ENCODE data around the gene IHH. TPM values are rescaled to one million over a fixed set of nuclear protein-coding genes. Genes with fewer than 3 reads are reported as not detected.

Gene IHH
- total RNA-seq, 4 donors from 2014 or later = not detected

DNA sequence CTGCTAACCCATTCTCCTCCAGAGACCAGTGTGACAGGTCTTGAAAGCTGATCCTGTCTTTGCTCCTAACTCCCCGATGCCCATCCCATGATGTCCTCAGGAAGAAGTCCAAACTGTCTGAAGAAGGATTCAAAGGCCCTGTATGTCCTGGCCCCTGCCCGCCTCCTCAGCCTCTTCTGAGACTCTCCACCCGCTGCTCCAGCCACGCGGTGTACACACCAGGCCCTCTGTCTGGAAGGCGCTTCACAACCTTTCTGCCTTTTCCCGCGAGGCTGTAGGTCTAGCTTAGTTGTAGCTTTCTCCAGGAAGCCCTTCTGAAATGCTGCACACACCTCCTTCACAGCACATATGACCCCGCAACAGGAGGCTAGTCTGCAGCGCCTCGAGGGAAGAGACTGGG, 44.0 kb downstream of the IHH start:
- DNase-seq (ENCODE audit: extremely low spot score) = no peak
- intact Hi-C loops (cut with DNase I) = no loop called here
- H3K9me3 ChIP-seq = peaks cover 0 to under 1% (median 0%) of the 10 kb centered on the region in 4 donors
- no peaks in the 10 kb centered on the region for H3K36me3 ChIP-seq
- no peaks in the 10 kb centered on the region for H3K4me1 ChIP-seq
- H3K4me3 ChIP-seq = no peak overlapping the region
- no peak for TF ChIP-seq EP300 (IDR thresholded peaks at IDR 0.05)
- TF ChIP-seq, protein P1, sequence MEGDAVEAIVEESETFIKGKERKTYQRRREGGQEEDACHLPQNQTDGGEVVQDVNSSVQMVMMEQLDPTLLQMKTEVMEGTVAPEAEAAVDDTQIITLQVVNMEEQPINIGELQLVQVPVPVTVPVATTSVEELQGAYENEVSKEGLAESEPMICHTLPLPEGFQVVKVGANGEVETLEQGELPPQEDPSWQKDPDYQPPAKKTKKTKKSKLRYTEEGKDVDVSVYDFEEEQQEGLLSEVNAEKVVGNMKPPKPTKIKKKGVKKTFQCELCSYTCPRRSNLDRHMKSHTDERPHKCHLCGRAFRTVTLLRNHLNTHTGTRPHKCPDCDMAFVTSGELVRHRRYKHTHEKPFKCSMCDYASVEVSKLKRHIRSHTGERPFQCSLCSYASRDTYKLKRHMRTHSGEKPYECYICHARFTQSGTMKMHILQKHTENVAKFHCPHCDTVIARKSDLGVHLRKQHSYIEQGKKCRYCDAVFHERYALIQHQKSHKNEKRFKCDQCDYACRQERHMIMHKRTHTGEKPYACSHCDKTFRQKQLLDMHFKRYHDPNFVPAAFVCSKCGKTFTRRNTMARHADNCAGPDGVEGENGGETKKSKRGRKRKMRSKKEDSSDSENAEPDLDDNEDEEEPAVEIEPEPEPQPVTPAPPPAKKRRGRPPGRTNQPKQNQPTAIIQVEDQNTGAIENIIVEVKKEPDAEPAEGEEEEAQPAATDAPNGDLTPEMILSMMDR (IDR thresholded peaks at IDR 0.05) = no peak
- TF ChIP-seq POLR2A (IDR thresholded peaks at IDR 0.05; ENCODE audit: low read depth) = no peak
- TF ChIP-seq POLR2AphosphoS5 (IDR thresholded peaks at IDR 0.05) = no peak
- H3K27ac ChIP-seq (replicated peaks in 1 of 4) = no peak overlapping the region
- 89% methylated on average over 11 of the region's 11 CpGs for WGBS
- peaks cover 0 to 41% (median 0%) of the 10 kb centered on the region in 4 donors for H3K27me3 ChIP-seq

GRCh38 chr2:219010873-219011272, 49.8 kb downstream of the IHH start:
- no peak overlapping the region for H3K4me3 ChIP-seq
- no peaks in the 10 kb centered on the region for H3K36me3 ChIP-seq
- peaks cover 0 to 54% (median 0%) of the 10 kb centered on the region in 4 donors for H3K27me3 ChIP-seq
- no peaks in the 10 kb centered on the region for H3K4me1 ChIP-seq
- WGBS = 83% methylated on average over 5 of the region's 5 CpGs
- no peak overlapping the region for H3K27ac ChIP-seq (replicated peaks in 1 of 4)
- H3K9me3 ChIP-seq = peaks cover 0 to 3% (median 0%) of the 10 kb centered on the region in 4 donors
- no peak for DNase-seq (ENCODE audit: extremely low spot score)
- intact Hi-C loops (cut with DNase I) = no loop called here
- no peak for TF ChIP-seq EP300 (IDR thresholded peaks at IDR 0.05)
- TF ChIP-seq POLR2A (IDR thresholded peaks at IDR 0.05; ENCODE audit: low read depth) = no peak
- TF ChIP-seq, protein P1 (IDR thresholded peaks at IDR 0.05) = no peak
- no peak for TF ChIP-seq POLR2AphosphoS5 (IDR thresholded peaks at IDR 0.05)

DNA sequence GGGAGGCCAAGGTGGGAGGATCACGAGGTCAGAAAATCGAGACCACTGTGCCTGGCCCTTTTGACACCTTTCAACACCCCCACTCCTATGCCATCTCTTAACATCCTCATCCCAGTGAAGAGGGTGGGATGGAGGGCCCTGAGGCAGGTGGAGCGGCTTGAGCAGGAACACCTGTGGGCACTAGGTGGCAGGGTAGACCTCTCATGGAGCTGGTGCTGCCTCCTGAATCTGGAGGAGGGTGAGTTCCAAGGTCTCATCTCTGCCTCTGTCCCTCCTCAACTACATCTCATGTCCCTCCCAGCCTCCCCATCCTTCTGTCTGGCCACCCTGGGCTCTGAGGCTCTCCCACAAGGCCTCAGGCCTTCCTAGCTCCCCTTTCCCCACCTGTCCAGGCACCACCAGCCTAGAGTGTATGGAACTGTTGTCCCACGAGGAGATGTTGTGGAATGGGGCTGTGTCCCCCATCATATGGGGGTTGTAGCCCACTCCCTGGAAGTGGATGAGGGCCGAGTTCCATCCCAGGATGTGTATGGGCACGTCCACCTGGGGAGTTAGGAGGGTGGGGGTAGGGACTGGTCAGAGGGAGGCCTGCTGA, 50.5 kb downstream of the IHH start:
- 56% methylated on average over 4 of the region's 6 CpGs for WGBS
- no peak overlapping the region for H3K27ac ChIP-seq (replicated peaks in 1 of 4)
- H3K4me1 ChIP-seq = no peaks in the 10 kb centered on the region
- H3K36me3 ChIP-seq = no peaks in the 10 kb centered on the region
- intact Hi-C loops (cut with DNase I) = no loop called here
- peaks cover 0 to 3% (median 0%) of the 10 kb centered on the region in 4 donors for H3K9me3 ChIP-seq
- TF ChIP-seq POLR2AphosphoS5 (IDR thresholded peaks at IDR 0.05) = no peak
- TF ChIP-seq POLR2A (IDR thresholded peaks at IDR 0.05; ENCODE audit: low read depth) = no peak
- TF ChIP-seq EP300 (IDR thresholded peaks at IDR 0.05) = no peak
- TF ChIP-seq, protein P1 (IDR thresholded peaks at IDR 0.05) = peak in 1 of 3 experiments; percentile 2
- no peak for DNase-seq (ENCODE audit: extremely low spot score)
- no peak overlapping the region for H3K4me3 ChIP-seq
- peaks cover 0 to 60% (median 2%) of the 10 kb centered on the region in 4 donors for H3K27me3 ChIP-seq

DNA sequence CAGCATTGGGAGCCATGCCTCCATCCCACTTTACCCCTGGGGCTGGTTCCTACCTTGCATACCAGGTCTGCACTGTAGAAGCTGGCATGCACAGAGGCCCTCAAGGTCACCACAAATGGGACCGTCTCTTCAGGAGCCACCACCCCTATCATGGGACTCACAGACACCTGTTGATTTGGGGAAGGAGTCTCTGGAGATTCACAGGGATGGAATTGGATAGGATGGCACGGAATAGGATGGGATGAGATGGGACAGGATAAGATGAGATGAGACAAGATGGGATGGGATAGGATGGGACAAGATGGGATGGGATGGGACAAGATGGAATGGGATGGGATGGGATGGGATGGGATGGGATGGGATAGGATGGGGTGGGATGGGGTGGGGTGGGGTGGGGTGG, 51.4 kb downstream of the IHH start:
- H3K9me3 ChIP-seq = peaks cover 0 to 3% (median 0%) of the 10 kb centered on the region in 4 donors
- DNase-seq (ENCODE audit: extremely low spot score) = no peak
- no peak overlapping the region for H3K27ac ChIP-seq (replicated peaks in 1 of 4)
- 67% methylated on average over 2 of the region's 2 CpGs for WGBS
- intact Hi-C loops (cut with DNase I) = no loop called here
- no peaks in the 10 kb centered on the region for H3K4me1 ChIP-seq
- H3K4me3 ChIP-seq = no peak overlapping the region
- TF ChIP-seq POLR2AphosphoS5 (IDR thresholded peaks at IDR 0.05) (no peak), POLR2A (IDR thresholded peaks at IDR 0.05; ENCODE audit: low read depth) (no peak), EP300 (IDR thresholded peaks at IDR 0.05) (no peak)
- TF ChIP-seq, protein P1 (IDR thresholded peaks at IDR 0.05) = no peak
- no peaks in the 10 kb centered on the region for H3K36me3 ChIP-seq
- peaks cover 0 to 68% (median 6%) of the 10 kb centered on the region in 4 donors for H3K27me3 ChIP-seq

Small RNA genes lying within 50 kb of the gene (small RNA-seq; reads per million reads assigned to genes)
- 0 reads per million in 3 donors for gene MIR3131
- 0 to 0.17 (median 0) reads per million in 3 donors for gene RN7SL764P

Other genes with a start within 250 kb of the IHH start
- not detected for gene PRKAG3, start 229.1 kb downstream of the IHH start, total RNA-seq
- 10 to 100 TPM in 2 of 4 donors, 1 to 10 TPM in 2; 2.9 to 14.3 (median 8.0) TPM for gene WNT6, start 201.1 kb downstream of the IHH start, total RNA-seq
- under 1 TPM in 1 of 4 donors, not detected in 3; 0.17 TPM for gene WNT10A, start 180.1 kb downstream of the IHH start, total RNA-seq
- gene CDK5R2, start 101.3 kb downstream of the IHH start, total RNA-seq = under 1 TPM in 3 of 4 donors, not detected in 1; under 0.01 to 0.52 (median 0.33) TPM
- not detected for gene FEV, start 75.7 kb downstream of the IHH start, total RNA-seq
- gene CRYBA2, start 67.5 kb downstream of the IHH start, total RNA-seq = not detected
- gene CFAP65, start 19.4 kb downstream of the IHH start, total RNA-seq = not detected
- 10 to 100 TPM; 15.1 to 24.4 (median 17.8) TPM for gene NHEJ1, start 99.9 kb upstream of the IHH start, total RNA-seq
- under 1 TPM; 0.23 to 0.58 (median 0.37) TPM for gene SLC23A3, start 109.1 kb upstream of the IHH start, total RNA-seq
- 10 to 100 TPM; 41.9 to 98.0 (median 61.9) TPM for gene CNPPD1, start 116.0 kb upstream of the IHH start, total RNA-seq
- gene RETREG2, start 117.4 kb upstream of the IHH start, total RNA-seq = 10 to 100 TPM; 44.0 to 69.3 (median 56.3) TPM
- 10 to 100 TPM; 27.0 to 50.1 (median 36.9) TPM for gene ZFAND2B, start 145.9 kb upstream of the IHH start, total RNA-seq
- gene ABCB6, start 158.0 kb upstream of the IHH start, total RNA-seq = 10 to 100 TPM; 17.4 to 27.3 (median 19.6) TPM
- gene ATG9A, start 168.7 kb upstream of the IHH start, total RNA-seq = 10 to 100 TPM; 41.5 to 75.3 (median 56.2) TPM
- gene ANKZF1, start 168.9 kb upstream of the IHH start, total RNA-seq = 10 to 100 TPM; 20.4 to 34.1 (median 27.6) TPM
- 1 to 10 TPM; 3.3 to 6.4 (median 5.6) TPM for gene GLB1L, start 184.5 kb upstream of the IHH start, total RNA-seq
- 10 to 100 TPM; 12.8 to 21.6 (median 16.7) TPM for gene STK16, start 184.6 kb upstream of the IHH start, total RNA-seq
- gene TUBA4B, start 192.3 kb upstream of the IHH start, total RNA-seq = not detected
- gene TUBA4A, start 193.0 kb upstream of the IHH start, total RNA-seq = 100 to 1,000 TPM in 1 of 4 donors, 10 to 100 TPM in 3; 44.2 to 132 (median 74.4) TPM
- gene DNAJB2, start 218.4 kb upstream of the IHH start, total RNA-seq = 10 to 100 TPM; 33.3 to 84.8 (median 50.7) TPM
- gene PTPRN, start 248.5 kb upstream of the IHH start, total RNA-seq = 1 to 10 TPM; 2.1 to 6.6 (median 4.1) TPM

Data from esophagus muscularis mucosa (tissue), 4 donors.